Parathyroid adenoma (tissue), 2 donors: ENCODE measurements around the gene PAXX.

ENCODE experiments used
- H2AFZ ChIP-seq: fragments of 300-600 bp; sonication (generic); one replicate; pipeline ENCODE4 v1.7.0; 2017; ENCODE audit warnings: antibody characterized with exemption, mild to moderate bottlenecking
- H3K27ac ChIP-seq: fragments of 300-600 bp; sonication (generic); one replicate; pipeline ENCODE4 v1.7.0; 2017
- H3K27me3 ChIP-seq: fragments of 300-600 bp; sonication (generic); one replicate; pipeline ENCODE4 v1.7.0; 2017; ENCODE audit warnings: low read length; ENCODE audit not compliant: control insufficient read depth, insufficient read depth
- H3K36me3 ChIP-seq: fragments of 300-600 bp; sonication (generic); one replicate; pipeline ENCODE4 v1.7.0; 2017; ENCODE audit warnings: low read length; ENCODE audit not compliant: control insufficient read depth, insufficient read depth
- H3K4me1 ChIP-seq: fragments of 300-600 bp; sonication (generic); one replicate; pipeline ENCODE4 v1.7.0; 2017; ENCODE audit warnings: control low read depth
- H3K4me2 ChIP-seq: fragments of 300-600 bp; sonication (generic); one replicate; pipeline ENCODE4 v1.7.0; 2017; ENCODE audit warnings: low read length
- H3K4me3 ChIP-seq: fragments of 300-600 bp; sonication (generic); one replicate; pipeline ENCODE4 v1.7.0; 2017; ENCODE audit warnings: low read depth, low read length
- H3K79me2 ChIP-seq: fragments of 300-600 bp; sonication (generic); one replicate; pipeline ENCODE4 v1.7.0; 2017; ENCODE audit warnings: control low read depth
- H3K9ac ChIP-seq: fragments of 300-600 bp; sonication (generic); one replicate; pipeline ENCODE4 v1.7.0; 2017; ENCODE audit warnings: mild to moderate bottlenecking
- H3K9me3 ChIP-seq: fragments of 300-600 bp; sonication (generic); one replicate; pipeline ENCODE4 v1.7.0; 2017; ENCODE audit warnings: low read length; ENCODE audit not compliant: control insufficient read depth
- CTCF ChIP-seq: fragments of 300-600 bp; sonication (generic); IDR thresholded peaks from one replicate; pipeline ENCODE4 v1.7.0; 2017; ENCODE audit warnings: antibody characterized with exemption, mild to moderate bottlenecking
- donor health status: primary hyperparathyroidism.

PAXX gene

GRCh38 chr9:137015540-137015930 is 23.3 kb downstream of the PAXX start:
- H3K79me2 ChIP-seq, result no peaks in the 10 kb centered on the region

GRCh38 chr9:137015976-137016375 is 23.8 kb downstream of the PAXX start:
- Histone ChIP-seq H3K27me3 (no peaks in the 10 kb centered on the region), H3K4me3 (no peak overlapping the region), H3K4me2 (no peak overlapping the region), H3K27ac (no peak overlapping the region), H3K4me1 (no peaks in the 10 kb centered on the region), H2AFZ (no peak overlapping the region), H3K9ac (no peak overlapping the region), H3K79me2 (no peaks in the 10 kb centered on the region), H3K9me3 (no peaks in the 10 kb centered on the region), H3K36me3 (no peaks in the 10 kb centered on the region)
- TF ChIP-seq CTCF, result no peak

More at GRCh38 chr9:137015540-137015930, 23.3 kb downstream of the PAXX start:
- Histone ChIP-seq H3K4me3 (no peak overlapping the region), H3K36me3 (no peaks in the 10 kb centered on the region), H3K9ac (no peak overlapping the region), H3K4me1 (no peaks in the 10 kb centered on the region), H2AFZ (no peak overlapping the region), H3K9me3 (no peaks in the 10 kb centered on the region), H3K4me2 (no peak overlapping the region), H3K27ac (no peak overlapping the region), H3K27me3 (no peaks in the 10 kb centered on the region)
- no peak for TF ChIP-seq CTCF

GRCh38 chr9:137016436-137016835 is 24.2 kb downstream of the PAXX start:
- H3K27ac ChIP-seq, result no peak overlapping the region
- no peak for TF ChIP-seq CTCF
- no peaks in the 10 kb centered on the region for H3K27me3 ChIP-seq
- H3K9ac ChIP-seq, result no peak overlapping the region
- H3K4me3 ChIP-seq, result no peak overlapping the region
- H3K9me3 ChIP-seq, result no peaks in the 10 kb centered on the region
- H3K36me3 ChIP-seq, result no peaks in the 10 kb centered on the region
- H3K4me2 ChIP-seq, result no peak overlapping the region
- H3K79me2 ChIP-seq, result no peaks in the 10 kb centered on the region
- H2AFZ ChIP-seq, result no peak overlapping the region
- H3K4me1 ChIP-seq, result no peaks in the 10 kb centered on the region

- Histone ChIP-seq H3K9me3 (no peaks in the 10 kb centered on the region), H3K36me3 (no peaks in the 10 kb centered on the region), H3K9ac (no peak overlapping the region), H3K4me1 (no peaks in the 10 kb centered on the region), H3K79me2 (no peaks in the 10 kb centered on the region), H3K27ac (no peak overlapping the region), H2AFZ (no peak overlapping the region), H3K4me2 (no peak overlapping the region), H3K4me3 (no peak overlapping the region), H3K27me3 (no peaks in the 10 kb centered on the region)
- no peak for TF ChIP-seq CTCF
Measured at GRCh38 chr9:137017071-137017470, 24.8 kb downstream of the PAXX start.

GRCh38 chr9:137017791-137018497 is 25.7 kb downstream of the PAXX start:
- H3K9ac ChIP-seq, result no peak overlapping the region

More at GRCh38 chr9:137017791-137018497, 25.7 kb downstream of the PAXX start:
- Histone ChIP-seq H2AFZ (no peak overlapping the region), H3K9me3 (no peaks in the 10 kb centered on the region), H3K27ac (no peak overlapping the region), H3K36me3 (no peaks in the 10 kb centered on the region), H3K4me2 (no peak overlapping the region), H3K4me1 (no peaks in the 10 kb centered on the region), H3K79me2 (no peaks in the 10 kb centered on the region), H3K27me3 (no peaks in the 10 kb centered on the region), H3K4me3 (no peak overlapping the region)
- no peak for TF ChIP-seq CTCF
